Measurements from ENCODE around the gene ALDH1B1.

ALDH1B1 gene

DNA sequence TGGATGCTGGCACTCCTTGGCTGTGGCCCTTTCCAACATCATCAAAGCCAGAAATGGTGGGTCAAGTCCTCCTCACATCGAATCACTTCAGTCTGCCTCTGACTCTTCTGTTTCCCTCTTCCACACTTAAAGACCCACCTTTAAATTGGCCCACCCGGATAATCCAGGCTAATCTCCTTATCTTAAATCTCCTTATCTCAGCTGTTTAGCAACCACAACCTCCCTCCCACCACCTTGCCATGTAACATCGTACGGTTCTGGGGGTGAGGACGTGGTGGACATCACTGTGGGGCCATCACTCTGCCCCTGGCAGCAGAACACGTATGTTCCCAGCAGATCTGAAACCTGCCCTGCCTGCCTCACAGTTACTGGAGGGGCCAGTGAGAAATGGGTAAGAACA, 20.2 kb downstream of the ALDH1B1 start:
- DNase-seq (ENCODE audit: insufficient read length, low spot score) (no peak), FAIRE-seq (no peak)

DNA sequence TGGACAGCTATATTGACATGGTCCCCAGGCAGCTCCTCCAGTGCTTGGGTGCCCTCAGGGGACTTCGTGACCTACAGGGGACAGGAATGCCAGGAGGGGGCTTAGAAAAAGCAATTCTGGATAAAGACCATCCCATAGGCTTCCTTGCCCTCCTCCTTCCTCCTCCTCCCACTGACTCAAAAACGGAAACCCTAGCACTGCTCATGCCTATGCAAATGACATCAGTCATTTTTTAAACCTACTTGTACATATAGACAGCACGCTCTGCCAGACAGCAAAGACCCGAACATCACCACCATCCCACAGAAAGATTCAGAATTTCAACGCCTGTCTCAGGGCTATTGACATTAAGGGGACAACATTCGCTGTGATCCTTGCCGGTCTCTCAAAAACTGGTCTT, 20.8 kb downstream of the ALDH1B1 start:
- FAIRE-seq, result no peak
- DNase-seq (ENCODE audit: insufficient read length, low spot score), result no peak

DNA sequence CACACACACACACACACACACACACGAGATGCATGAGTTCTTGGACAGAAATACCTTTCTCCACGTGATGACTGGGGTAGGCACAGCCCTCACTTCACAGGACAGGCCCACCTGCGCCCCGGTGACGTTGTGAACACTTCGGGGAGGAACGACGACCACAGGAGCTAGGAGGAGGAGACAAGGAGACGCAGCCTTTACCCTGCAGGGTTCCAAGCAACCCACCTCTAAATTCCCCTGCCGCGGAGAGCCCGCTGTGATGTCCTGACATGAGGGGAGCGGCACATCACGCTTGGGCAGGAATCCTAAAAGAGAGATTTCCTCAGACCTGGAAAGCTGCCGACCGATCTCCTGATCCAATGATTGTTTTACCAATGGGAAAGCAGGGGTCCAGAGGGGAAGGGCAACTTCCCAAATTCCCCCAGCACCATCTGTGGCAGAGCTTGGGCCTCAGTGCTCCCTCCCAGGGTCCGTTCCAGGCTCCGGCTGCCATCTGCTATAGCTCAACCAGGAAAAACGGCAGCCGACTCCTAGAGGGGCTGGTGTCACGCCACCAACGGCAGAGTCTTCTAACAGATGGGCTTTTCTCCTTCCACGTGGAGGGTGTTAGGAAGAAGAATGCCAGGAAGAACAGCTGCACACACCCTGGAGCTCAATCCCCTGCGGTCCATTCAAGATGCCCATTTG, 21.7 kb downstream of the ALDH1B1 start:
- FAIRE-seq, result no peak
- no peak for DNase-seq (ENCODE audit: insufficient read length, low spot score)

DNA sequence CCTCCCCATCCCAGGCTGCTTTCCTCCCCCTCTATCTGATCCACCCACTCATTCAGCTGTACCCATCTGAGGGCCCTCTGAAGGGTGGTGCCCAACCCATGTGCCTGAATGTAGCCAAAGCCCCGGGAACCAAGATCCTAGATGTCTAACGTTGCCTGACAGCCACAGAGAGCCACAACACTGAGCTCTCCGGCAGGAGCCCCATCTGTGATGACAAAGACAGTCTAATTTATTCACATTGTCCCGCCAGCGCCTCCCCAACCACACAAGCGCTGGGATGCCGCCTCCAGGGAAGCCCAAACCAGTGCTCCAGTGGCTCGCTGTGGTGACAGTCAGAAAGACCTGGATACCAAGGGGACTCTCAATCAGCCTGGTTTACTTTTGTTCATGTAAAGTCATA, 23.4 kb downstream of the ALDH1B1 start:
- FAIRE-seq (no peak), DNase-seq (ENCODE audit: insufficient read length, low spot score) (no peak)

DNA sequence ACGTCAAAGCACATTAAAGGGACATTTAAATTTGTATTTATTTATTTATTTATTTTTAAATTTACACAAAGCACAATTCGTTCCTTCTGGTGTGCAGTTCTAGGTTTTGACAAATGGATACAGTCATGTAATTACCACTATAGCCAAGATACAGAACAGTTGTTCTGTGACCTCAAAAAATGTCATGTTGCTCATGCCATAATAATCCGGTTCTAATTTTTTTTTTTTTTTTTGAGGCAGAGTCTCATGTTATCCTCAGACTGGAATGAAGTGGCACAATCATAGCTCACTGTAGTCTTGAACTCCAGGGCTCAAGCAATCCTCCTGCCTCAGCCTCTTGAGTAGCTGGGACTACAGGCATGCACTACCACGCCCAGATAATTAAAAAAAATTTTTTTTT, 24.0 kb downstream of the ALDH1B1 start:
- FAIRE-seq, result no peak
- DNase-seq (ENCODE audit: insufficient read length, low spot score), result no peak

DNA sequence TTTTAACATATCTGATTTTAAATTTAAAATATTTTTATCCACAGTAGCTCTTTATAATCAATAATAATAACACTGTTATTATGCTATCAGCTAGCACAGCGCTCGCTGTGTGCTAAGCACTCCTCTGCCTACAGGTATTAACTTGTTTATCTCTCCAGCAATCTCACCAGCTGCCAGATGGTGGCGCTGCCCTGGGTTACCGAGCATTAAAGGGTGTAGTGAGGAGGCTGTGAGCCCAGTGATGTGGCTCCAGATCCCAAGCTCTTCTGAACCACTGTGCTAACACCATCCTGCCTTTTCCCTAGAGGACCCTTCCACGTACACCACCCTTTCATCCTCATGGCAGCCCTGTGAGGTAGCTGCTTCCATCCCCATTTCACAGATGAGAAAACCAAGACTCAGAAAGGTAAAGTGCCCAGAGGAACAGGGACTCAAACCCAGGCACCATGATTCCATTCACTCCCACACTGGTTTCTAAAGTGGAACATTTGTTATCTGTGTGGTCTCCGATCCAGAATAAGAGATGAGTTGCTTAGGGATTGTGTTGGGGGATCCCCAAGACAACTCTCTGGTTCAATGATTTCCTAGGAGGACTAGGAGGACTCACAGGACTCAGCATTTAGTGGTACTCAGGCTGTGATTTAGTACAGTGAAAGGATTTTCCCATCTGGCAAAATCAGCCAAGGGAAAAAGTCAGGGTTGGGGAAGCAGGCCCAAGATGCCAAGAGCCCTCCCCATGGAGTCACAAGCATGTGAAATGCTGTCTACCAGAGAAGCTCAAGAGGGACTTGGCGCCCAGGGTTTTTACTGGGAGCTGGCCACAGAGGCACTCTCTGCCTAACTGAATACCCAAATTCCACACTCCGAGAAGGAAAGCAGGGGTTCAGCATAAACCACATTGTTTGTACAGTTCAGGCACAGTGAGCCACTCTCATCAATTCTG, 24.8 kb downstream of the ALDH1B1 start:
- FAIRE-seq (no peak), DNase-seq (ENCODE audit: insufficient read length, low spot score) (no peak)

DNA sequence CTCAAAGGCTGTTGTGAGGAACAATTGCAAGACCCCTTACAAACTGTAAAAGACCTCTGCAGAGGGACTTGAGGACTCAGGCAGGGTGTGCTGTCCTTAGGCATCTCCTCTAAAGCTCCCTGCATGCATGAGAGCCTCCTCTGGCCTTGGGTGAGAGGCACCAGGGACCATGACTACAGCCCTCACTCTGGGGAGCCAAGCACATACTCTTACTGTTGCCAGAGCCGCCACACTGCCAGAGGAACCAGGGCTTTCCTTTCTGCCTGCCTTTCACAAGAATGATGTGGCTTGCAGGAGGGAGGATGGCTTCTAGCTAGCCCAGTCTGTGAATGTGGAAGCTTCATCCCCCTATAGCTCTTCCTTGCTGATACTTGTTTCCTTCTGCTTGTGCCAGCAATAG, 25.9 kb downstream of the ALDH1B1 start:
- FAIRE-seq, result no peak

DNA sequence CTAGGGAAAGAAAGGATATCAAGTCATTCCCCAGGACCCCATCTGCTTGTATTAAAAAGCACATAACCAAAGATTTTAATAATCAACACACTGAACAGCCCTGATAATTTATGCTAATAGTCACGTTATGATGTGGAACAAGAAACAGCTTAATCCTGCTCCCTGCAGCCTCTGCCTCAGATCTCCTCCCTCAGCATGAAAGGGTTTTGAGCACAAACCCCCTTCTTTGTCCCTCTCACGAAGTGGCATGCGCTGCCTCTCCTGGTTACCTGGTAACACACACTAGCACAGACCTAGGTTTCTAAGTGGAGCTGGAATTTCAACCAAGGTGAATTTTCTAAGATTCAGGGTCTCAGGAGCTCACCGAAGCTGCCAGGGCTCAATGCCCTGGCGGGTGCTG, 26.7 kb downstream of the ALDH1B1 start:
- FAIRE-seq, result no peak
- no peak for DNase-seq (ENCODE audit: insufficient read length, low spot score)

More for the DNA sequence above, 25.9 kb downstream of the ALDH1B1 start:
- no peak for DNase-seq (ENCODE audit: insufficient read length, low spot score)

DNA sequence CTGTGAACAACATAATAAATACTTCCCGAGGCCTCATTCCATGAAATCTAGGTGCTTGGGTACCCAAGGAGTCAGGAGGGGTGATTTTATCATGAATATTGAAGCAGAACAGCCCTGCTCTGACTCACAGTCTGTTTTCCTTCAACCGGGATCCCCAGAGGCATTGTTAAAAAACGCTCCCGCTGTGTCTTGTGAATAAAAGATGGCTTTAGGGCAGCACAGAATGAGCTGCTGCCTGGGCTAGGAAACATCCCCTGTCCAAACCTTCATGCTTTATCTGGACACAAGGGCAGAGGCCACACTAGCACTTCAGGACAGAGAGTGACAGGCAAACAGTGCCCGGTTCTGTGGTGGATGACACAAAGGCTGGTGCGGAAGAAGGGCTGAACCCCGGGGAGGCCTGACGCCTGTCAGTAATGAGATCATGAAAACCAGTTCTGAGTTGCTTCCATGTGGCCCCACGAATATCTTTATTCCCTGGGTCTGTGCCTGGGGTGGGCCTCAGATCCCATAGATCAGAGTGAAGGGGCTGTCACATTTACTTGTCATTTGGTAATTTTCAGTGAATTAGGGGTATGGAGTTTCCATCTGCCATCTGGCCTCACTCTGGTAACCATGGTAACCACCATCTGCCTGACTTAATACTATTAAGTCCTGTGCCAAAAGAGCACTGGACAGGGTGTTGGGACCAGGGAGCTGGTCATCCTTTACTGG, 29.2 kb downstream of the ALDH1B1 start:
- FAIRE-seq (no peak), DNase-seq (ENCODE audit: insufficient read length, low spot score) (no peak)

DNA sequence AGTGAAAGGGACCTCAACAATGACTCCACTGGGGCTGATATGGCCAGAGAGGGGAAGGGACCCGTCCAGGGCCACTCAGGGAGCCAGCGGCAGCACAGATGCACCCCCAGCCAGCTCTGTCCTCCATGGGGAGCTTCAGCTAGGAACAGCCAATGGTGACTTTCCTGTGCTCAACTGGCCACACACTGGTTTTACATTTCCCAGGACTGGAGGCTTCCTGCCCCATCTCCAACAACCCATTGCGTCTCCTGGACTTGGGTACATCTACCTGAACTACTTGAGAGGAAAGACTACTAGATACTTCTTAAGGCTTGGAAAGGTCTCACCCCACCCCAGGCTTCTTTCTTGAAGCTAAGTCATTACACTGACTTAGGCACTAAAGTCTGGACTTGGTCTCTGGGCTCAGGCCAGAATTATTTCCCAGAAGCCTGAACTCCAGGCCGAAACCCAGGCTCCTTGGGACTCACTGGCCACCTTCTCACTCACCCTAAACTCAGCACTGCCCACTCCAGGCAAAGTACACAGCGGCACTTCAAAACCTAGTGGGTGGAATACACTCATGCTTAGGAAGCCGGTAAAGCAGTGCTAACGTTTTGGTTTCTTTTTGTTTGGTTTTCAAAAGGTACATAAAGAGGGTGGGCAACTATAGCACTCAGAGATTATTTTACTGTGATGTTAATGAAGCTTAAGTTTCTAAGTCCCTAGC, 30.2 kb downstream of the ALDH1B1 start:
- no peak for DNase-seq (ENCODE audit: insufficient read length, low spot score)
- no peak for FAIRE-seq

DNA sequence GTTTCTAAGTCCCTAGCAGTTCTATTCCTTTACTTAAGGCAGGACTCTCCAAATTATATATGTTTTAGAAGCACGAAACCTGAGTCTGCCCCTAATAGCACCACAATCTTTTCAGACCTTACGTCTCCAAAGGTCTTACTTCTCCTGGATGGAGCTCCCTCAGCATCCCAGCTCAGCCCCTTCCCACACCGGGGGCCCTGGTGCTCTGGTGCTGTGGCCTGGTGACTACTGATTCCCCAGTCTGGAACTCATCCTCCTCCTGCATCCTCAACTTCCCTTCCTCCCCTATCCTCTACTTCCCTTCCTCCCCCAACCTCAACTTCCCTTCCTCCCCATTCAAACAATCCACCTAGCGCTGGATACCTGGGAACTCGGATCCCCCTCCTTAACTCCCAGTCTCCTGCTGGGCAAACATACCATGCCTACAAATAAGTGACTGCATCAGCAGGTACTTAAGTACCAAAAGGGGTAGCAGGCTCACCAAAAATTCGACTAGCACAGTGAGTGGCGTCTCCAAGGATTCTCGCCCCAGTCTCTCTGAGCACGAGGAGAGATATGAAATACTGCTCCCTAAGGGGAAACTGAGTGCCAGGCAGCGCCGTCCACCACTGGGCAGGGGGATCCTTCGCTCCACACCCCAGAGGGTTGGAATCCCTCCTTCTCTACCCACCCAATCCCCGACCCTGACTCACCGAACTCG, 30.9 kb downstream of the ALDH1B1 start:
- FAIRE-seq, result no peak
- DNase-seq (ENCODE audit: insufficient read length, low spot score), result no peak

DNA sequence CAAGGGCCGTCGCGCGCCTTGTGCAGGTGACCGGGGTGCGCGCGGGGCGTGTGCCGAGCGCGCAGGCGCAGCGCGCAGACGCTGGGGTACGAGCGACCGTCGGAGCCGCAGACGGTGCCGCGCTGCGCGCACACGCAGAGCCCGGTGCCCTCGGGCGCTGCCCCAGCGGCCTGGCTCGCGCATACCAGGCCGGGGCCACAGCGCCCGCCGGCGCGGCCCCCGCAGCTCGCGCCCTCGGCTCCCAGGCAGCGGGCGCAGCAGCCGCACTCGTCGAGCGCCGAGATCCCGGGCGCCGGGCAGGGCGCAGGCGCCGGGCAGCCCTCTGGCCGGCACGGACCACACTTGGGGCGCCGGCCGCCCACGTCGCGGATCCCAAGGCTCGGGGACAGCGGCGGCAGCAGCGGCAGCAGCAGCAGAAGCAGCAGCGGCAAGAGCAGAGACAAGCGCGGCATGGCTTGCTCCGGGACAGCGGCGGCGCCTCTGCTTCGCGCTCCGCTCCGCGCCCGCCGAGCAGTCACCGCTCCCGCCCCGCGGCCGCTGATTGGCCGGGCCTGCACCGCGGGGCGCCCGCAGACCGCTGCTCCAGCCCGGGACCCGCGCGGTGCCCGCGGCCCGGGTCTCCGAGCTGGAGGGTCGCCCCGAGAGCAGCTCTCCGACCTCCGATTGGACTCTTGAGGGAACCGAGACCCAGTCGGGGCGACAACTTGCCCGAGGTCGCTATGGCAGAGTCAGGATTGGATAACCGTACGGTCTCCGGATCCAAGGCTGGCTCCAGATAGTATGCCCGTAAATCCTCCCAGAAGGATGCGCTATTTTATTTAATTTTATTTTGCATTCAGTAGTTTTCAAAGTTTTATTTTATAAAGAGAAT, 31.7 kb downstream of the ALDH1B1 start, which contains the start of gene IGFBPL1:
Gene IGFBPL1, minus strand, starts transcription at position 482 of the 871 bp plus-strand sequence. Its CDS starts 30 bp downstream, at position 452.
- DNase-seq (ENCODE audit: insufficient read length, low spot score) (no peak), FAIRE-seq (no peak)

DNA sequence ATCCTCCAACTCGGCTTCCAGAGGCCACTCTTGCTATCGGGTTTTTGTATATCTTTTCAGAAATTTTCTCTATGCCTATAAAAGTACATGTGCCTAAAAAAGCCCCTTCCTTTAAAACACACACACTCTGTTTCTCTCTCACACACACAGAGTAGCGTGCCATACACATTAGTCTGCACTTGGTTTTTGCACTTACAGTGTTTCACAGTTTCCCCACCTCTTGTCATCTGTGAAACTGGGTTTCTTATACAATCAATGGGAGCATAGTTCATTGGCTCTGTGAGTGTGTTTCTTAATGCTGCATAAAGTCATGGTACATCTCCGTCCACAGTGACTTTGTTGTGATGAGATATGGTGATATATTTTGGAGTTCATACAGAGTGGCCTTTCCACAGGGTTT, 32.4 kb downstream of the ALDH1B1 start:
- FAIRE-seq, result no peak

DNA sequence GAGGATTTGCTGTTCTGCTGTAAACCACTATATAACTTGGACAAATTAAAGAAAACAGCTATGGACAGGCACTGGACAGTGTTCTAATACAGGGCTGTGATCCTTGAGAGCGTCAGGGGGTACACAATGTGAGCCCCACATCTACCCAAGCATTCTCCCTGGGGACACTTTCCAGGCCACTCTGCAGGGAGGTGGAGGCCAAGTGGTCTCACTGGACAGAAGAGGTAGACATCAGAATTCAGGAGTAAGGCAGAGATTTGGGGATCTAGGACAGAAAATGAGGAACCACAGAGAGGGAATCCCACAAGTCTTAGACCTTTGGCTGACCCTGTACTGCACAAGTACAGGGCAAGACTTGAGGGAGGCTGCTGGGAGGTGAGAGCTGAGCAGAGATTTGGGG, 35.6 kb downstream of the ALDH1B1 start:
- DNase-seq (ENCODE audit: insufficient read length, low spot score), result no peak
- no peak for FAIRE-seq

More for the DNA sequence above, 32.4 kb downstream of the ALDH1B1 start:
- no peak for DNase-seq (ENCODE audit: insufficient read length, low spot score)

DNA sequence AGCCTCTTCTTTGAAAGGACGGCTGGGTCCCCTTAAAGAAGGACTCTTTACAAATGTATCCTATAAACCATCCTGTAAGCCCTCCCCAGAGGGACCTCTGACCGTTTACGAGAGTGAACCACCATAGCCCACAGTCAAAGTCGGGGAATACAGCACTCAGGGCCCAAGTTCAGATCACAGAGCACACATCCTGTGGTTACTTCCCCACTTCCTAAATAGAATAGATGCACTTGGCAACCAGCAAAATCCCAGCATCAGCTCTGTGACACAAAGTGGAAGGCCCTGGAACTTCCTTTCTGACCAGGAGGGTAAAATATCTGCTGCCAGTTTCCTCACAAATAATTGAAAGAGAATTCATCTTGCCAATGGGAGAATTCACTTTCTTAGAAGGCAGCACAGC, 38.6 kb downstream of the ALDH1B1 start:
- DNase-seq (ENCODE audit: insufficient read length, low spot score) (no peak), FAIRE-seq (no peak)

DNA sequence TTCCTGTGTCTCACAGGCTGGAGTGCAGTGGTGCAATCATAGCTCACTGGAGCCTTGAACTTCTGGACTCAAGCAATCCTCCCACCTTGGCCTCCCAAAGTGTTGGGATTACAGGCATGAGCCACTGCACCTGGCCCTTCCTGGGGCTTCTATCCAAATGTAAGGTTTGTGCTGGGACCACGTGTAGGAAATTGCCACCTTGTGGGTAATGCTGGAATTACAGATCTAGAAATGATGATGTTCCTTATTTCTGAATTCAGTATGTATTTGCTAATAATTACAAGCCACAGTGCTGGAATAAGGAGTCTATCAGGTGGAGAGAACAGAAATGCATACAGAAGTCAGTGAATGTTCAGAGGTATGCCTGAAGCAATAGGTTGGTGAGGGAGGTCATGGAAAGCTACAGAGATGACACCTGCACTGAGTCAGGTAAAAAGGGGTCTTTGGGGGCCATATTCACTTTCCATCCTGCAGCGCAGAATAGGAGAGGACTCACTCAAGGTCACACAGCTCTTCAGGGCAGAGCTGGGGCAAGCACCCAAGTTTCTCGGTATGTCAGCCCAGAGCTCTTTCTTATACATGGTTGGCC, 40.5 kb downstream of the ALDH1B1 start:
- DNase-seq (ENCODE audit: insufficient read length, low spot score) (no peak), FAIRE-seq (no peak)

DNA sequence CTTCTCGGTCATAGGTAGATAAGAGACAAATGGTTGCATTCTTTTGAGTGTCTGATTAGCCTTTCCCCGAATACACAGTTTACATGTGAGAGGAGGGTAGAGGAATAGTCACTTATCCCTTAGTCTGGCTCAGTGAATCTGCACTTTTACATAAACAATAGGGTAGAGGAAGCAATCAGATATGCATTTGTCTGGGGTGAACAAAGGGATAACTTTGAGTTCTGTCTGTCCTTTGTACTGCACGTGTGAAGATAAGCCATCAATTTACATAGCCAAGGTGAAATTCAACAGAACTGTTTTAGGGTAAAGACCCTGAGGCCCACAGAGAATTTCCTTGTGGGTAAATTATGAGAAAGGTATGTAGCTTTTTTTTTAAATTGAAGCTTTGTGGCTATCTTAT, 41.9 kb downstream of the ALDH1B1 start:
- no peak for FAIRE-seq
- DNase-seq (ENCODE audit: insufficient read length, low spot score), result no peak

DNA sequence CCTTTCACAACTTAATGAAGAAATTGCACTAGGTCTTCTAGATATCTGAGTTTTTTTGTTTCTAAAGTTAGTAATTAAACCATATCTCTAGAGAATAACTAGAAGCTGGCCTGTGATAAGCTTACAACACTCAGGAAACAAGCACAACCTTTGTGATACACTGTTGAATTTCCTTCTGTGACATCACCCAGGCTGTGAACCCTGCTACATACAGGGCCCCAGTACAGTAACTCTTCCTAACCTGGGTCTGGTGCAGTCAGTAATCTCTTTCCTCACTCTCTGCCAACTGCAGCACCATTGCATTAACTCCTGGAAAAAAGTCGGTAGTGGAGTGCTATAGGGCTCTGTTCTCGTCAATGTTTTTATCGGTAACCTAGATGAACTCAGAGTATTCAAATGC, 42.4 kb downstream of the ALDH1B1 start:
- FAIRE-seq, result no peak

DNA sequence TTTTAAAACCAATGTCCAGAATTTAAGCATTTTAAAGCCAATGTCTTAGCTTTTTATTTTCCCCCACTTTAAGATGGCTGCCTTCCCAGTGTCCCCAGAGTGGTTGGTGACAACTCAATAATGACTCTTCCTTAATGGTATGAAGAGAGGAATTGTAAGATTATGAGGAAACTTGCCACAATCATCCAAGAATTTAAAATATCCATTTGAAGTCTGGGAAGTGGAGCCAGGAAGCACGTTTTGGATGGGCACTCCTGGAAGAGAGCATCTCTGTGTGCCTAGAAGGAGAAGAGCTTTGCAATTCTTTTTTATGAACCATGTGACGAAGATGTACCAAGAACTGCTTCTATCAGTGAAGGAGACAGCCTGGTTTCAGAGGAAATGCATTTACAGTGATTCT, 43.0 kb downstream of the ALDH1B1 start:
- FAIRE-seq (no peak), DNase-seq (ENCODE audit: insufficient read length, low spot score) (no peak)

More for the DNA sequence above, 42.4 kb downstream of the ALDH1B1 start:
- DNase-seq (ENCODE audit: insufficient read length, low spot score), result no peak
